IPS-NIHi11 (cell line): ENCODE results near the gene SLCO1A2.
"Not testable (repeated sequence)": the region's sequence is repeated elsewhere in the genome, so short reads cannot be mapped to it uniquely, and the experiment has no call there.

Experiments
- DNase-seq: peaks from one replicate; pipeline ENCODE4 v3.0.0; 2012; ENCODE audit warnings: mixed read lengths, low spot score

SLCO1A2 gene, protein sequence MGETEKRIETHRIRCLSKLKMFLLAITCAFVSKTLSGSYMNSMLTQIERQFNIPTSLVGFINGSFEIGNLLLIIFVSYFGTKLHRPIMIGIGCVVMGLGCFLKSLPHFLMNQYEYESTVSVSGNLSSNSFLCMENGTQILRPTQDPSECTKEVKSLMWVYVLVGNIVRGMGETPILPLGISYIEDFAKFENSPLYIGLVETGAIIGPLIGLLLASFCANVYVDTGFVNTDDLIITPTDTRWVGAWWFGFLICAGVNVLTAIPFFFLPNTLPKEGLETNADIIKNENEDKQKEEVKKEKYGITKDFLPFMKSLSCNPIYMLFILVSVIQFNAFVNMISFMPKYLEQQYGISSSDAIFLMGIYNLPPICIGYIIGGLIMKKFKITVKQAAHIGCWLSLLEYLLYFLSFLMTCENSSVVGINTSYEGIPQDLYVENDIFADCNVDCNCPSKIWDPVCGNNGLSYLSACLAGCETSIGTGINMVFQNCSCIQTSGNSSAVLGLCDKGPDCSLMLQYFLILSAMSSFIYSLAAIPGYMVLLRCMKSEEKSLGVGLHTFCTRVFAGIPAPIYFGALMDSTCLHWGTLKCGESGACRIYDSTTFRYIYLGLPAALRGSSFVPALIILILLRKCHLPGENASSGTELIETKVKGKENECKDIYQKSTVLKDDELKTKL

DNA sequence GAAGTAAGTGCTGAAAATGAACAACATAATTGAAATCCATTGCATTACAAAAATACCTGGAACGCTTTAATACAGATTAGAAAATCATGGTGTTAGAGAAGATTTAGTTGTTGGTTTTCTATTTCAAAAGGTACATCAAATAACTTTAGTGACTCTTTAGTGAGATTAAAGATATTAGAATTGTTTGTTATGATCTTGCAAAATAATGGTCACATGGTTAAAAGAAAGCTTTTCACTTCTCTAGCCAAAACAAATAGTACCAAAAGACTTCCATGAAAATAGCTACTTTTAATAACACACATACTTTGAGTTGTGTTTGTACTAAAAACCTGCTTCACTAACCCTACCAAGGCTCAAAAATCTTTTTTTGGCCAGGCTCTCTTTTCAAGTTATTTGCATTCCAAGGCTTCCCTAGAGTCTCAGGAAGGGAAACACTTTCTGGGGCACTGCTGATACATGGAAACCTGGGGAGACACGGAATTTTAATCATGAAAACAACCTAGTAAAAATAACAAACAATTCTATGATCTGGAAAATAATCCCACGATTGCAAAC, at the start of gene SLCO1A2:
Gene SLCO1A2, minus strand, starts transcription at position 147 of the 555 bp plus-strand sequence. CDS start 270 bp downstream, outside the sequence.
- no peak for DNase-seq

GRCh38 chr12:21384261-21384660, 49.5 kb upstream of the SLCO1A2 start:
- DNase-seq, result no peak

DNA sequence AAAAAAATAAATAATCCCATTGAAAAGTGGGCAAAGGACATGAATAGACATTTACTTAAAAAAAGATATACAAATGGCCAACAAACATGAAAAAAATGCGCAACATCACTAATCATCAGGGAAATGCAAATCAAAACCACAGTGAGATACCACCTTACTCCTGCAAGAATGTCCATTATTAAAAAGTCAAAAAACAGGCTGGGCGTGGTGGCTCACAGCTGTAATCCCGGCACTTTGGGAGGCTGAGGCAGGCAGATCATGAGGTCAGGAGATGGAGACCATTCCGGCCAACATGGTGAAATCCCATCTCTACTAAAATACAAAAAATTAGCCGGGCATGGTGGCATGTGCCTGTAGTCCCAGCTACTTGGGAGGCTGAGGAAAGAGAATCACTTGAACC, 46.6 kb upstream of the SLCO1A2 start:
- not testable (repeated sequence) for DNase-seq

DNA sequence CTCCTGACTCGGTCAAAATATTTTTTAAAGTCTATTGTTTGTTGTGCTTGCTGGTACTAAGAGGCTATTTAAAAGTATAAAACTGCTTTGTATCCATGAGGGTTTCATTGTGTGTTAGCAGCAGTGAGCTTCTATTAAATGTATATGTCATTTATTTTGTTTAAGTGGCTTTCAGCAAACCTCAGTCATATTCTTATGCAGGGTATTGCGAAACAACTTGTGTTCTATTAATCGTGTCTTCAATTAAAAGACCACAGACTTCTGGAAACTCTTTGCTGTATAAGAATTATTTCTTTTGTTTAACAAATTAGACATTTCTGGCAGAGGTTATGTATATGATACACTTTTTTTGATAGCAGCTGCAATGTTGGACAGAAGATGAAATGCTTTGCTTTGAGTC, 44.5 kb upstream of the SLCO1A2 start:
- no peak for DNase-seq

- DNase-seq, result no peak
These were observed 37.9 kb upstream of the SLCO1A2 start, which contains the start of gene IAPP for GRCh38 chr12:21372602-21373001. TSS of gene IAPP (plus strand) at chr12:21372902. CDS start at chr12:21373352, 450 bp downstream.

- DNase-seq, result no peak
These were observed 36.2 kb upstream of the SLCO1A2 start for GRCh38 chr12:21370845-21371449.

- DNase-seq, result no peak
These were observed 34.6 kb upstream of the SLCO1A2 start for GRCh38 chr12:21369141-21369980.

DNA sequence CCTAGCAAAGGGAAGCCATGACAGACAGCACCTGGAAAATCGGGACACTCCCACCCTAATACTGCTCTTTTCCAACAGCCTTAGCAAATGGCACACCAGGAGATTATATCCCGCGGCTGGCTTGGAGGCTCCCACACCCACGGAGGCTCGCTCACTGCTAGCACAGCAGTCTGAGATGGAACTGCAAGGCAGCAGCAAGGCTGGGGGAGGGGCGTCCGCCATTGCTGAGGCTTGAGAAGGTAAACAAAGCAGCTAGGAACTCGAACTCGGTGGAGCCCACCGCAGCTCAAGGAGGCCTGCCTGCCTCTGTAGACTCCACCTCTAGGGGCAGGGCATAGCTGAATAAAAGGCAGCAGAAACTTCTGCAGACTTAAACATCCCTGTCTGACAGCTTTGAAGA, 25.9 kb upstream of the SLCO1A2 start:
- DNase-seq, result not testable (repeated sequence)

- no peak for DNase-seq
These were observed 19.9 kb upstream of the SLCO1A2 start for GRCh38 chr12:21354641-21355040.

DNA sequence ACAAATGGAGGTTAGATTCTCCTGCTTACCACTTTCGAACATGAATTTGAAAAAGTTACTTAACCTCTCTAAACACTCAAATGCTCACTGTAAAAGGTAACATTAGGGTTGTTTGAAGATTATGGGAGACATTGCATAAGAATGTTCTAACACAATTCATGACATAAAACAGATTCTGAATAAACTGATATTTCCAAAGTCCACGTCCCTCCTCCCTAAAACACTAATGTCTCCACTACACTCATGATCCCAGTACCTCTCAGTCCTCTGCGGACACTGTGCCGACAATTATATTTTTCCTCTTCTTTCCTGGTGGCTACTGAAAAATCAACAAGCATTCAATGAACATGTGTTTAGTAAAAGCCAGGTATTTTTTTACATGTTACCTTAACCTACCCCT, 19.2 kb upstream of the SLCO1A2 start:
- no peak for DNase-seq

DNA sequence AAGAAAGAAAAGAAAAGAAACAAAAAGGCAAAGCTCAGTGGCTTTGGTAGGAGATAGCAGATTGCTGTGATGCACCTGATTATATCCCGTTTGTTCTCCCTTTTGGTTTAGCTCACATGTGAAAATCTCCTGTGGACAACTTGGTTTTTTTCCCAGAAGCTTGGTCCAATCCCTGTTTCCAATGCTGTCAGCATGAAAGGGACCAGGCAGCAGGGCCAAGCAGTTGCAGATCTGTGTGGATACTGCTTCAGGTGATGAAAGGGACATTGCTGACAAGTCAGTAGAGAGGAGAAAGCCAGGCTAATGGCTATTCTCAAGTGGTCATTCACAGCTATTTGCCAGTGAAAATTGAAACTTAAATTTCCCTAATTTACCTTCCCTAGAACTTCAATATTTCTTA, 18.8 kb upstream of the SLCO1A2 start:
- DNase-seq, result no peak

GRCh38 chr12:21350975-21351374, 16.3 kb upstream of the SLCO1A2 start:
- DNase-seq, result no peak

DNA sequence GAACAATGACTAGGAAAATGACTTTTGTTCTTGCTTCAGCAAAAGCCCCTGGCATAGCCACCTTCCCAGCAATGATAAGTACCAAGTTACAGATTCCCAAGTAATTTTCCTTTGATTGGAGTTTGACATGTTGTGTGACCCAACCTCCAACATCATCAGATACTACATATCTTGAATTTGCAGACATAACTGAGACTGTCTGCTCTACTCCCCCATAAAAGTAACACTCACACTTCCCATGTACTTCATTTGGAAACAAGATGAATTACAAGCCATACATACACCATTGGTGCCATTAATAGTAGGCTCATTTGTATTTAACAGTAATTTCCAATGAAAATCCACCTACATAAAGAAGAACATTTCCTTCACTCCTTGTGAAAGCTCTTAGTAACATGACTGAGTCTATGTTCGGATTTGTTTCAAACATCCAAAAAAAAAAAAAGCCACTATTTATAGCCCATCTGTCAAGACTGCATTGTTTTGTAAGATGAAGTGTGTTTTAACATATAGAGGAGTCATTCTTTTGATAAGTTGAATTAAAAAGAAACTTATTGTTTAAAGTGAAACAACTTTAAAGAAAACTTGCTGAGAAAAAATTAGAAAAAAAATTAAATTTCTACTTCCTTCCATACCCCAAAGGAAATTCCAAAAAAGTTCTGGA, 12.0 kb upstream of the SLCO1A2 start:
- no peak for DNase-seq

- DNase-seq, result no peak
These were observed 8.9 kb upstream of the SLCO1A2 start for GRCh38 chr12:21343636-21344035.

GRCh38 chr12:21341769-21342168, 7.1 kb upstream of the SLCO1A2 start:
- DNase-seq, result no peak

- no peak for DNase-seq
These were observed 5.7 kb upstream of the SLCO1A2 start for GRCh38 chr12:21340403-21340802.

- DNase-seq, result no peak
These were observed 5.2 kb upstream of the SLCO1A2 start for GRCh38 chr12:21339921-21340320.

DNA sequence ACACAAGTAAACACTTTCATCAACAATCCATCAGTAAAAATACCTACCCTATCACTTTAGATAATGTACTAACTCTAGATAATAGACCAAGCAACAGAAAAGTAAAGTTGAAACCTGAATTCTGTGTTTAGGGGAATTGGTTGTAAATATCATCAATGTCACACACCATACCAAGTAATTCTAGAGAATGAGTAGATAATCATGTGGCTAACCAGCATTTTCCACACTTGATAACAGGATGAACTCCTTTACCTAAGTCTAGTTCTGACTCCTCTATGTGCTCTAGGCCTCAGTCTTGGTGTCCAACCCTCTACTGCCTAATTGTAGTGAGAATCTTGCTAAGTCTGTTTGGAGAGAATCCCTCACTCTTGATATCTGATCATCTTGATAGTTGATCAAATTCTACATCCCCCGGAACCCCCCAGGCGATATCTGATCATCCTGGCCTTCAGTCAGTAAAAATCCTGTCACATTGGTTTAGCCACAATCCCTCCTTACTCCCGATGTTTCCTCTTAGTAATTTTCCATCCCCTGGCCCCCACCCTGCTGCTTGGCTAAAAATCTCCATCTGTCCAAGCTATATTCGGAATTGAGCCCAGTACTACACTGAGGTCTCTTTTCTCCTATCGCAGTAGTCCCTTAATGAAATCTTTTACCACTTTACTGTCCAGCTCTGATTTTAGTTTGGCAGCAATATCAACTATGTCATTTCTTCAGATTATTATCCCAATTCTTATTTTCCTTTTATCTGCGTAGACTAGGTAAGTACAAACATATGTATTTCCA, 3.4 kb upstream of the SLCO1A2 start:
- no peak for DNase-seq

DNA sequence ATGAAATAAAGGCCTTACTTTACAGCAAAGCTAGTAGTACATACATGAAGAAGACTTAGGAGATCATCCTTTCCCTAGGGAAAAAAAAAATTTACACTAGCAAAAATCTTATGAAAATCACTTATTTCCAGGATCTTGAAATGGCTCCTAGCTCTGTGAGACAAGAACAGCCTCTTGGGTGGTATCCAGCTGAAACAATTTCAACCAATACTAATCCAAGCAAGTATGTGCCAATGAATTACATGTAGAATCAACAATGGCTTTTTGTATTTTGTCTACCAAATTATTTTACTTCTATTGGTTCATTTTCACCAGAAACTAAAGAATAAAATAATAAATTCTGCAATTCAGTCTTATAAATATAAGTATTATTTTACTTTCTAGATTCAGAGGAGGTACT, 2.7 kb upstream of the SLCO1A2 start:
- DNase-seq, result no peak

GRCh38 chr12:21336656-21337055, 1.9 kb upstream of the SLCO1A2 start:
- DNase-seq, result no peak
